ENCODE measurements around the gene NFIX.

DNA sequence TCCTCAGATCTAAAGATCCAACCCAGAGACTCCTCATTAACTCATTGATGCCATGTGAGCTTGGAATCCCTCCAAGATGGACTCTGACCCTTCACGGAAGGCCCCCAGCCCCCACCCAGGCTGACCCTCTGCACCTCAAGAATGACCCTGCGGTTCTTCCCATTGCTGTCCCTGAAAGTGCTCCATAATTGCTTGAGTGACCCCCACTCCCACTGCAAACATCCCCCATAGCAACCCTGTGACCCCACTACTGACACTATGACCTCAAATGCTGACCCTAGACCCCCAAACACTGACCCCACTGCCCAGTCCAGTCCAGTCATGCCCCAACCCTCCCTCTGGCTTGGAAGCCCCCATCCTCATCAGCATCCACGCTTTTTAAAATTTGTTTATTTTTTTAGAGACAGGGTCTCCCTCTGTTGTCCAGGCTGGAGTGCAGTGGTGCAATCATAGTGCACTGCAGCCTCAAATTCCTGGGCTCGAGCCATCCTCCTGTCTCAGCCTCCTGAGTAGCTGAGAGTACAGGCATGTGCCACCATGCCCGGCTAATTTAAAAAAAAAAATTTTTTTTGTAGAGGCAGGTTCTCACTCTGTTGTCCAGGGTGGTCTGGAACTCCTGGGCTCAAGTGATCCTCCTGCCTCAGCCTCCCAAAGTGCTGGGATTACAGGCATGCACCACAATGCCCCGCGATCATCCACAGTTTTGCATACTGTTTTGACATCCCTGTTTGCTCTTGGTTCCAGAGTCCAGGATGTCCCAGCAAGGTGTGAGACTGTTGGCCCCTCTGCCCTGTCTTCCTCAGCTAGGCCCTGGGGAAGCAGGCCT lies 106.5 kb downstream of the NFIX start:
- TF ChIP-seq POLR2A (IDR thresholded peaks at IDR 0.05; ENCODE audit: low read depth, low read length): peak; percentile 43
- TF ChIP-seq POLR2AphosphoS5 (IDR thresholded peaks at IDR 0.05; ENCODE audit: insufficient read depth, low read depth, low read length): no peak
- no peak for TF ChIP-seq CTCF (IDR thresholded peaks at IDR 0.05; ENCODE audit: extremely low read depth in 1 of 2, insufficient read depth in 1 of 2, low read depth in 1 of 2, low read length in 2 of 2)
- no peak for TF ChIP-seq GATA2 (IDR thresholded peaks at IDR 0.05; ENCODE audit: insufficient read depth, insufficient read length, low read depth, low read length)
- TF ChIP-seq JUN (IDR thresholded peaks at IDR 0.05; ENCODE audit: borderline replicate concordance, insufficient read depth, insufficient read length, low read depth): no peak
- TF ChIP-seq MAX (IDR thresholded peaks at IDR 0.05; ENCODE audit: insufficient read depth, insufficient read length): no peak

Measured in endothelial cell of umbilical vein (primary cell).